H9 (cell line): Measurements from ENCODE around the gene HOXA4. TPM values are rescaled to one million over a fixed set of nuclear protein-coding genes. Genes with fewer than 3 reads are reported as not detected.

Source experiments
- DNase-seq: peaks from one replicate; pipeline ENCODE4 v3.0.0-alpha.2; 2017
- H2AFZ ChIP-seq: one replicate; pipeline ENCODE4 v1.6.1; 2013; ENCODE audit warnings: mild to moderate bottlenecking, low read length, control low read depth, moderate library complexity
- H2AK5ac ChIP-seq: 2 replicates; pipeline ENCODE4 v1.6.1; 2013; ENCODE audit warnings: low read length, control low read depth, mixed read lengths; ENCODE audit not compliant: insufficient read length
- H2BK120ac ChIP-seq: one replicate; pipeline ENCODE4 v1.6.1; 2013; ENCODE audit warnings: low read depth, mild to moderate bottlenecking, low read length, control low read depth, inconsistent platforms; ENCODE audit not compliant: poor library complexity, severe bottlenecking
- H2BK12ac ChIP-seq: 2 replicates; pipeline ENCODE4 v1.6.1; 2013; ENCODE audit warnings: low read length, control low read depth, mixed read lengths, low read depth; ENCODE audit not compliant: insufficient read length
- H2BK15ac ChIP-seq: 2 replicates; pipeline ENCODE4 v1.6.1; 2013; ENCODE audit warnings: low read depth, low read length, control low read depth
- H2BK20ac ChIP-seq: one replicate; pipeline ENCODE4 v1.6.1; 2013; ENCODE audit warnings: low read depth, mild to moderate bottlenecking, low read length, control low read depth, inconsistent platforms; ENCODE audit not compliant: poor library complexity, severe bottlenecking
- H2BK5ac ChIP-seq: 2 replicates; pipeline ENCODE4 v1.6.1; 2013; ENCODE audit warnings: low read length, control low read depth, mixed read lengths; ENCODE audit not compliant: insufficient read length
- H3K14ac ChIP-seq: 2 replicates; pipeline ENCODE4 v1.6.1; 2013; ENCODE audit warnings: low read length, control low read depth; ENCODE audit not compliant: insufficient read depth
- H3K18ac ChIP-seq: 2 replicates; pipeline ENCODE4 v1.6.1; 2013; ENCODE audit warnings: low read depth, mild to moderate bottlenecking, mixed read lengths, low read length, control low read depth; ENCODE audit not compliant: insufficient read length
- H3K23ac ChIP-seq: 2 replicates; pipeline ENCODE4 v1.6.1; 2013; ENCODE audit warnings: low read length, control low read depth, mixed read lengths, low read depth; ENCODE audit not compliant: insufficient read length
- H3K23me2 ChIP-seq: 2 replicates; pipeline ENCODE4 v1.6.1; 2013; ENCODE audit warnings: low read depth, mild to moderate bottlenecking, mixed read lengths, low read length, control low read depth; ENCODE audit not compliant: insufficient read length, poor library complexity, severe bottlenecking
- H3K27ac ChIP-seq: 2 replicates; pipeline ENCODE4 v1.5.1; 2013; ENCODE audit warnings: low read length, control low read depth, mixed read lengths, low read depth; ENCODE audit not compliant: insufficient read length
- H3K27me3 ChIP-seq: 2 replicates; pipeline ENCODE4 v1.6.1; 2013; ENCODE audit warnings: low read length, control low read depth, inconsistent platforms; ENCODE audit not compliant: insufficient read depth
- H3K4ac ChIP-seq: 2 replicates; pipeline ENCODE4 v1.6.1; 2013; ENCODE audit warnings: low read depth, mild to moderate bottlenecking, control low read depth, inconsistent platforms, low read length, moderate library complexity
- H3K4me1 ChIP-seq: 2 replicates; pipeline ENCODE4 v1.6.1; 2013; ENCODE audit warnings: low read length, control low read depth, inconsistent platforms; ENCODE audit not compliant: insufficient read depth
- H3K4me2 ChIP-seq: 2 replicates; pipeline ENCODE4 v1.6.1; 2013; ENCODE audit warnings: low read length, control low read depth, mixed read lengths; ENCODE audit not compliant: insufficient read length, insufficient read depth
- H3K56ac ChIP-seq: 2 replicates; pipeline ENCODE4 v1.6.1; 2013; ENCODE audit warnings: low read depth, mild to moderate bottlenecking, mixed read lengths, low read length, control low read depth; ENCODE audit not compliant: insufficient read length
- H3K79me1 ChIP-seq: 2 replicates; pipeline ENCODE4 v1.6.1; 2013; ENCODE audit warnings: low read depth, mild to moderate bottlenecking, moderate library complexity, low read length, control low read depth, inconsistent platforms; ENCODE audit not compliant: insufficient read depth, poor library complexity, severe bottlenecking
- H3K79me2 ChIP-seq: 2 replicates; pipeline ENCODE4 v1.6.1; 2013; ENCODE audit warnings: low read length, control low read depth, inconsistent platforms; ENCODE audit not compliant: insufficient read depth
- H3K9ac ChIP-seq: 2 replicates; pipeline ENCODE4 v1.6.1; 2013; ENCODE audit warnings: low read length, control low read depth, mixed read lengths; ENCODE audit not compliant: insufficient read length; ENCODE audit errors: extremely low read depth
- H3K9me3 ChIP-seq: one replicate; pipeline ENCODE4 v1.6.1; 2013; ENCODE audit warnings: low read depth, low read length, inconsistent platforms; ENCODE audit not compliant: control insufficient read depth
- H3T11ph ChIP-seq: one replicate; pipeline ENCODE4 v1.6.1; 2013; ENCODE audit warnings: mild to moderate bottlenecking, low read length, control low read depth, inconsistent platforms
- H4K20me1 ChIP-seq: one replicate; pipeline ENCODE4 v1.6.1; 2013; ENCODE audit not compliant: control insufficient read depth, insufficient read length, insufficient read depth
- H4K5ac ChIP-seq: 2 replicates; pipeline ENCODE4 v1.6.1; 2013; ENCODE audit warnings: low read depth, mild to moderate bottlenecking, mixed read lengths, low read length, control low read depth; ENCODE audit not compliant: insufficient read length
- H4K8ac ChIP-seq: replicated peaks from 2 replicates; pipeline ENCODE4 v1.6.1; 2013; ENCODE audit warnings: low read length, control low read depth, mixed read lengths, low read depth; ENCODE audit not compliant: insufficient read length
- H4K91ac ChIP-seq: 2 replicates; pipeline ENCODE4 v1.6.1; 2013; ENCODE audit warnings: low read depth, mild to moderate bottlenecking, moderate library complexity, mixed read lengths, low read length, control low read depth; ENCODE audit not compliant: insufficient read length
- H3K27ac Mint-ChIP-seq, 3 experiments: 2 replicates in 2 of 3; 3 replicates in 1 of 3; pipeline ENCODE4 v1.8.0; 2020 to 2021; ENCODE audit warnings: mixed read lengths in 3 of 3, mild to moderate bottlenecking in 1 of 3, moderate library complexity in 1 of 3
- H3K27me3 Mint-ChIP-seq: 2 replicates; pipeline ENCODE4 v1.8.0; 2021; ENCODE audit warnings: low read depth, mild to moderate bottlenecking, moderate library complexity, mixed read lengths
- H3K36me3 Mint-ChIP-seq, 3 experiments: 2 replicates in 2 of 3; 3 replicates in 1 of 3; pipeline ENCODE4 v1.8.0; 2020 to 2021; ENCODE audit warnings: low read depth in 3 of 3, mixed read lengths in 3 of 3; ENCODE audit not compliant: insufficient read depth in 1 of 3
- H3K4me1 Mint-ChIP-seq, 2 experiments: 2 replicates each; pipeline ENCODE4 v1.8.0; 2020; ENCODE audit warnings: mixed read lengths in 2 of 2
- H3K4me3 Mint-ChIP-seq, 2 experiments: 2 replicates in 1 of 2; 3 replicates in 1 of 2; pipeline ENCODE4 v1.8.0; 2020 to 2021; ENCODE audit warnings: mild to moderate bottlenecking in 2 of 2, mixed read lengths in 2 of 2, moderate library complexity in 1 of 2
- H3K9me3 Mint-ChIP-seq, 2 experiments: 2 replicates in 1 of 2; 3 replicates in 1 of 2; pipeline ENCODE4 v1.8.0; 2020; ENCODE audit warnings: mild to moderate bottlenecking in 2 of 2, mixed read lengths in 2 of 2, moderate library complexity in 1 of 2
- WGBS: extraction: QIAGEN DNeasy Blood & Tissue Kit; methylation state at CpG from one replicate; pipeline ENCODE4 v1.1.7; 2013; ENCODE audit warnings: missing lambda C conversion rate, low lambda C conversion rate, mixed read lengths; ENCODE audit not compliant: insufficient read length; ENCODE audit errors: extremely low coverage; 5-methylcytosine and 5-hydroxymethylcytosine counted together
- total RNA-seq: library from RNA; stranded (reverse); gene quantifications from 2 replicates; pipeline ENCODE4 v1.2.1, GENCODE V29; 2021
- TF ChIP-seq, protein P1 (sequence below): fragments of 200-600 bp; sonication (generic); conservative IDR thresholded peaks from 3 replicates; pipeline ENCODE4 v1.8.0; 2021; ENCODE audit warnings: antibody characterized with exemption, mild to moderate bottlenecking

The HOXA4 gene
- total RNA-seq, 1 experiment from 2014 or later, result not detected

- H3K14ac ChIP-seq, result no peak overlapping the region
- no peaks in the 10 kb centered on the region for H3K23me2 ChIP-seq
- peaks cover 8% of the 10 kb centered on the region in 2 experiments for H3K4me1 Mint-ChIP-seq
- no peak overlapping the region for H3K27ac ChIP-seq
- no peak overlapping the region for H2BK12ac ChIP-seq
- H2BK15ac ChIP-seq, result no peak overlapping the region
- H3K4me3 Mint-ChIP-seq, result no peak overlapping the region
- no peak overlapping the region for H4K8ac ChIP-seq
- no peak overlapping the region for H3K4ac ChIP-seq
- no peak overlapping the region for H3K18ac ChIP-seq
- H4K91ac ChIP-seq, result no peak overlapping the region
- peaks cover 26% of the 10 kb centered on the region for H3K27me3 Mint-ChIP-seq
- no CpG with 5 or more reads among the region's 1 CpG for WGBS
- no peak overlapping the region for H2BK5ac ChIP-seq
- no peak overlapping the region for H2AFZ ChIP-seq
- H3K27me3 ChIP-seq, result no peaks in the 10 kb centered on the region; the same call in 1 of the 2 replicates
- no peak for DNase-seq
- H3K36me3 Mint-ChIP-seq, result no peaks in the 10 kb centered on the region
- no peaks in the 10 kb centered on the region for H3K79me2 ChIP-seq
- H3K4me1 ChIP-seq, result no peaks in the 10 kb centered on the region
- no peak overlapping the region for H4K5ac ChIP-seq
- no peak overlapping the region for H2AK5ac ChIP-seq
- TF ChIP-seq, protein P1, sequence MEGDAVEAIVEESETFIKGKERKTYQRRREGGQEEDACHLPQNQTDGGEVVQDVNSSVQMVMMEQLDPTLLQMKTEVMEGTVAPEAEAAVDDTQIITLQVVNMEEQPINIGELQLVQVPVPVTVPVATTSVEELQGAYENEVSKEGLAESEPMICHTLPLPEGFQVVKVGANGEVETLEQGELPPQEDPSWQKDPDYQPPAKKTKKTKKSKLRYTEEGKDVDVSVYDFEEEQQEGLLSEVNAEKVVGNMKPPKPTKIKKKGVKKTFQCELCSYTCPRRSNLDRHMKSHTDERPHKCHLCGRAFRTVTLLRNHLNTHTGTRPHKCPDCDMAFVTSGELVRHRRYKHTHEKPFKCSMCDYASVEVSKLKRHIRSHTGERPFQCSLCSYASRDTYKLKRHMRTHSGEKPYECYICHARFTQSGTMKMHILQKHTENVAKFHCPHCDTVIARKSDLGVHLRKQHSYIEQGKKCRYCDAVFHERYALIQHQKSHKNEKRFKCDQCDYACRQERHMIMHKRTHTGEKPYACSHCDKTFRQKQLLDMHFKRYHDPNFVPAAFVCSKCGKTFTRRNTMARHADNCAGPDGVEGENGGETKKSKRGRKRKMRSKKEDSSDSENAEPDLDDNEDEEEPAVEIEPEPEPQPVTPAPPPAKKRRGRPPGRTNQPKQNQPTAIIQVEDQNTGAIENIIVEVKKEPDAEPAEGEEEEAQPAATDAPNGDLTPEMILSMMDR, result no peak
- H3K56ac ChIP-seq, result no peak overlapping the region
- no peaks in the 10 kb centered on the region for H4K20me1 ChIP-seq
- no peaks in the 10 kb centered on the region for H3K9me3 ChIP-seq
- H3K4me2 ChIP-seq, result no peak overlapping the region
- no peak overlapping the region for H3K27ac Mint-ChIP-seq
- H3K9me3 Mint-ChIP-seq, result peaks cover 0 to 2% of the 10 kb centered on the region in 2 experiments; a peak in 1 of 5 replicates
- no peak overlapping the region for H3K9ac ChIP-seq
- H3T11ph ChIP-seq, result no peak overlapping the region
- no peak overlapping the region for H3K23ac ChIP-seq
- no peak overlapping the region for H2BK20ac ChIP-seq
- H3K79me1 ChIP-seq, result no peaks in the 10 kb centered on the region
- H2BK120ac ChIP-seq, result no peak overlapping the region
These were observed 51.2 kb downstream of the HOXA4 start for GRCh38 chr7:27079234-27079975.
